GM12865 (cell line): ENCODE measurements around the gene SMC5.
"Not testable (repeated sequence)": the region's sequence is repeated elsewhere in the genome, so short reads cannot be mapped to it uniquely, and the experiment has no call there.

Source experiments
- DNase-seq: peaks from one replicate; pipeline ENCODE4 v3.0.0; 2010; ENCODE audit warnings: low read depth
- H3K4me3 ChIP-seq: 2 replicates; pipeline ENCODE4 v1.5.1; 2011; ENCODE audit warnings: mild to moderate bottlenecking, low read depth, low read length, control low read depth
- TF ChIP-seq, protein P1 (sequence below): IDR thresholded peaks from 2 replicates; pipeline ENCODE4 v1.5.1; 2011; ENCODE audit warnings: low read length, control low read depth, low read depth, inconsistent platforms; ENCODE audit not compliant: insufficient read depth; ENCODE audit errors: missing control alignments

The SMC5 gene

DNA sequence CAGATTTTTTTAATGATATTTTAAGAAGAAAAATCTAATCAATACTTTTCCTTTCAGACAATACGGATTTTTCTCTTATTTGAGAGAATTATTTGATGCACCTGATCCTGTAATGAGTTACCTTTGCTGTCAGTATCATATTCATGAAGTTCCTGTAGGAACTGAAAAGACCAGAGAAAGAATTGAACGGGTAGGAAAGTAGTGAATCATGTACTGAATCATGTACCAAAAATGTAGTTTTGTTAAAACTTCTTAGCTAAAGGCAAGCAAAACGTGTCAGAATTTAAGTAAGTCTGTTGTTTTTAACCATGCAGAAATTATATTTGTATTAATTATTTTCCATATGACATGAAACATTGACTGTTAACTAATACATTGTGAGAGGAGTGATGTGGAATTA is 56.6 kb downstream of the SMC5 start:
- TF ChIP-seq, protein P1, sequence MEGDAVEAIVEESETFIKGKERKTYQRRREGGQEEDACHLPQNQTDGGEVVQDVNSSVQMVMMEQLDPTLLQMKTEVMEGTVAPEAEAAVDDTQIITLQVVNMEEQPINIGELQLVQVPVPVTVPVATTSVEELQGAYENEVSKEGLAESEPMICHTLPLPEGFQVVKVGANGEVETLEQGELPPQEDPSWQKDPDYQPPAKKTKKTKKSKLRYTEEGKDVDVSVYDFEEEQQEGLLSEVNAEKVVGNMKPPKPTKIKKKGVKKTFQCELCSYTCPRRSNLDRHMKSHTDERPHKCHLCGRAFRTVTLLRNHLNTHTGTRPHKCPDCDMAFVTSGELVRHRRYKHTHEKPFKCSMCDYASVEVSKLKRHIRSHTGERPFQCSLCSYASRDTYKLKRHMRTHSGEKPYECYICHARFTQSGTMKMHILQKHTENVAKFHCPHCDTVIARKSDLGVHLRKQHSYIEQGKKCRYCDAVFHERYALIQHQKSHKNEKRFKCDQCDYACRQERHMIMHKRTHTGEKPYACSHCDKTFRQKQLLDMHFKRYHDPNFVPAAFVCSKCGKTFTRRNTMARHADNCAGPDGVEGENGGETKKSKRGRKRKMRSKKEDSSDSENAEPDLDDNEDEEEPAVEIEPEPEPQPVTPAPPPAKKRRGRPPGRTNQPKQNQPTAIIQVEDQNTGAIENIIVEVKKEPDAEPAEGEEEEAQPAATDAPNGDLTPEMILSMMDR, result no peak
- H3K4me3 ChIP-seq, result no peak overlapping the region
- no peak for DNase-seq

DNA sequence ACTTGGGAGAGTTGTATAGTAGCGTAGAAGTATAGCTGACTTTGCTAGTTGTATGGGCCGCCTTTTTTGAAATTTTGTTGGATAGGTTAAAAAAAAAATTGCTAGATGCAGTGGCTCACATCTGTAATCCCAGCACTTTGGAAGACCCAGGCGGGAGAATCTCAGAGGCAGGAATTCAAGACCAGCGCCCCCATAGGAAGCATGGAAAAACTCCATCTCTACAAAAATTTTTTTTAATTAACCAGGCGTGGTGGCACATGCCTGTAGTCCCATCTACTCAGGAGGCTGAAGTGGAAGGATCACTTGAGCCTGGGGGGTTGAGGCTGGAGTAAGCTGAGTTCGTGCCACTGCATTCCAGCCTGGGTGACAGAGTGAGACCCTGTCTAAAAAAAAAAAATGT is 59.2 kb downstream of the SMC5 start:
- TF ChIP-seq, protein P1, result no peak
- no peak for DNase-seq
- H3K4me3 ChIP-seq, result no peak overlapping the region

DNA sequence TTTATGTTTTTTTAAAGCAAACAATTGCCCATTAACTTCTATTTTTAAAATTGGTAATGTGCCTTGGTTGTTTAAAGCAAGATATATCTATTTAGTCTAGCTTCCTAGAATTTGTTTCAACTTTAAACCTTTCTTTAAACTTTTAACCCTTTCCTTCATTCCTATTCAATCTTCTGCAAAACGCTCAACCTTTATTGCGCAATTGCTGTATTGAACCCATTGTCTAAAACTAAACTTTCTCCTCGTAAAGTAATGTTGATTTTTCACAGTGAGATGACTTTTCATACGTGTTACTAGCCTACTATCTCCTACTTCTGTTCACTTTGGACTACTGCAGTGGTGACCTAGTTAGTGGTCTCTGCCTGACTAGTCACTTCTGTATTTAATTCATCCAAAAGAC is 63.3 kb downstream of the SMC5 start:
- H3K4me3 ChIP-seq, result no peak overlapping the region
- TF ChIP-seq, protein P1, result no peak
- no peak for DNase-seq

DNA sequence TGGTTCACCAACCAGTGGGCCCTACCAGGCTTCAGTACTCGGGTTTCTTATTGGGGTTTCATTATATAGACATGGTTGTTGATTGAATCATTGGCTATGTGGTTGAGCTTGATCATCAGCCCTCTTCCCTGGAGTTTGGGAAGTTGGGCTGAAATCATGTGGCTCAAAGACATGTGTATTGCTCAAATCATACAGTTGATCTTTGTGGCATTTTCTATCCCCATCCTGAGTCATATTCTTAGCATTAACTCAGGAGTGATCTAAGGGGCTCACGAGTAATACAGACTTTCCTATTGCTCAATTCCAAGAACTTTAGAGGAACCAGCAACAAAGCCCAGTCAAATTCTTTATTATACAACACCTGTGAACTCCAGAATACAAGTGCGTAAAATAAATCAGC is 66.2 kb downstream of the SMC5 start:
- no peak overlapping the region for H3K4me3 ChIP-seq
- TF ChIP-seq, protein P1, result no peak
- no peak for DNase-seq

DNA sequence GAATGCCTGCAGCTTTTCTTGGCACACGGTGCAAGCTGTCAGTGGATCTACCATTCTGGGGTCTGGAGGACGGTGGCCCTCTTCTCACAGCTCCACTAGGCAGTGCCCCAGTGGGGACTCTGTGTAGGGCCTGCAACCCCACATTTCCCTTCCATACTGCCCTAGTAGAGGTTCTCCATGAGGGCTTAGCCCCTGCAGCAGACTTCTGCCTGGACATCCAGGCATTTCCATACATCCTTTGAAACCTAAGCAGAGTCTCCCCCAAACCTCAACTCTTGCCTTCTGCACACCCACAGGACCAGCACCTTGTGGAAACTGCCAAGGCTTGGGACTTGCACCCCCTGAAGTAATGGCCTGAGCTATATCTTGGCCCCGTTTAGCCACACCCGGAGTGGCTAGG is 69.8 kb downstream of the SMC5 start:
- H3K4me3 ChIP-seq, DNase-seq: not testable (repeated sequence)

DNA sequence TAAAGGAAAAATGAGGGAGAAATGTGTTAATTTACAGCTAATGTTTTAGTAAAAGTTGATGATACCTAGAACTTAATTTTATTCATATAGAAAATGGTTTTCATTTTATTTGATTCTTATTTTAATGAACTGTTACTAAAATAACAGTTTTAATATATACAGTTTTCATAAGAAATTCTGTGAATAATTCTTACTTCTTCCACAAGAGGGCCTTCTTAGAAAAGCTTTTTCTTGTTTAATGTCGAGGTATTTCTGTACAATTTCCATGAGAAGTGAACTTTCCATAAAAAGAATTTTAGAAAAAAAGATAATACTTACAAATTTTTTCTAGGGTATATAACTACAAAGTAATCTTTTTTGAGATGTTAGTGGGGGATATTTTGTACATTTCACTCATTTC is 81.8 kb downstream of the SMC5 start:
- no peak for DNase-seq
- TF ChIP-seq, protein P1, result peak; percentile 12

DNA sequence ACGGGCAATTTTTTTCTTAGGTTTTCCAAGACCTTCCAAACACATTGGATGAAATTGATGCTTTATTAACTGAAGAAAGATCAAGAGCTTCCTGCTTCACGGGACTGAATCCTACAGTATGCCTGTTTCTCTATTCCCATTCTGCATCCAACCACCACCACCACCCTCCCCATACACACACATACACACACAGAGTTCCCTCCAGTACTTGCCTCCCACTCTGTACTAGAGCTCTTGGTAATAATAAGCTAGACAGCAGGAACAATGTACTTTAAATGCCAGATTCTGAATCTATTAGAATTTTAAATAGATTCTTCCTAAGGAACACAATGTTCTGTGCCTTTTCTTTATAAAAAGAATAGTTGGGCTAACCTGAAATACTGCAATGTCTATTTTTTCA is 88.3 kb downstream of the SMC5 start:
- H3K4me3 ChIP-seq, result no peak overlapping the region
- TF ChIP-seq, protein P1, result no peak
- DNase-seq, result no peak

More for the DNA sequence above, 81.8 kb downstream of the SMC5 start:
- H3K4me3 ChIP-seq, result no peak overlapping the region
